RCC 7860 (cell line): ENCODE data around the gene CD8B.
"Not testable (repeated sequence)": the region's sequence is repeated elsewhere in the genome, so short reads cannot be mapped to it uniquely, and the experiment has no call there.

Experiments used
- DNase-seq: peaks from one replicate; pipeline ENCODE4 v3.0.0-alpha.2; 2015; ENCODE audit warnings: low spot score
- FAIRE-seq: peaks from 2 replicates; lab custom pipeline; 2012; peaks lifted over from hg19 to GRCh38; lab: Jason Lieb, UNC

The CD8B gene

DNA sequence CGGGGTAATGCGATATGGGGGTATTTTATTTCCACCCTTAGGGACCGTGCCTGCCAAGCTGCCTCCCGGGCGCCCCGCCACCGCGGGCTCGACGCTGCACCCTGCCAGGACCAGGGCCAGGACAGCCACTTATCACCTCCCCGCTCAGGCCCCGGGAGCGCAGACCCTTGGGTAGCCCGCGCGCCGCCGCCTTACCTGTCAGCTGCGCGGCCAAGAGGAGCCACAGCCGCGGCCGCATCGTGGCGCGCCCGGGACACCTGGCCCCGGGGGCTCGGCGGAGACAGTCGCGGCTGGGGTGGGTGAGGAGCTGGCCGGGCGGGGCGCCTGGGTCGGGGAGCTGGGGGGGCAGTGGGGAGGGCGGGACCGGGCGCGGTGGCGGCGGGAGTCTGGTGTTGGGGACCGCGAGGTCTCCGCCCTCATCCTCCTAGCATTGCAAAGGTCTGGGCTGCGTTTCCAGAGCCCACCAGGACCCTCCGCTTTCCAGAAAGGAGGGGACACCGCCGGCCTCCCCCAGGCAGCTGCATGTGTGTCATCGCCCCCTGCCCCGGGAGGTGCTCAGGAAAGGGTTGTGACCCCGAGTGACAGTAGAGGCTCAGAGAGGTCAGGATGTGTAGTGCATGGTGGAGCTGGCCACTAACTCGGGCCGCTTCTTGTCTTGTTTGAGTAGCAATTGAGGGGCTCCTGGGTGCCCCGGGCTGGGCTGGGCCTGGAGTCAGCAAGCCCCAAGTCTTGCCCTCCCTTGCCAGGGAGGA, at the start of gene CD8B:
TSS of gene CD8B (minus strand) at position 259 of the 752 bp plus-strand sequence. CDS start at position 238, 21 bp downstream.
- FAIRE-seq, DNase-seq: not testable (repeated sequence)

DNA sequence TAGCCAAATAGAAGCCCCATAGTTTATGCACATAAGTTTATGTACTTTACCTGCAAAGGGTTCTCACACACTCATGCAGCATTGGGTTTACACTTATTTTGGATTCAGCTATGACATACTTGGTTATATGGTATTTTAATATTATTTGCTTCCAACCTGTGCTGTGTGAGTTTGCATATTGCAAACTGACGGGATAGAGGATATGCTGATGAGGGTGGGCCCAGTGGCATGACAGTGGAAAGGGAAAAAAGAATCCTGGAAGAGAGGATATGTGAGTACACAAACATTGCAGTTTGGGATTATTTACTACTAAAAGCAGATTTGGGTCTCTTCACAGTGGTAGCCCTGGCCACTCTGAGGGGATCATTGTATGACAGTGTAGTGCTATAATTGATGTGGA, 44.2 kb upstream of the CD8B start:
- not testable (repeated sequence) for DNase-seq, FAIRE-seq

DNA sequence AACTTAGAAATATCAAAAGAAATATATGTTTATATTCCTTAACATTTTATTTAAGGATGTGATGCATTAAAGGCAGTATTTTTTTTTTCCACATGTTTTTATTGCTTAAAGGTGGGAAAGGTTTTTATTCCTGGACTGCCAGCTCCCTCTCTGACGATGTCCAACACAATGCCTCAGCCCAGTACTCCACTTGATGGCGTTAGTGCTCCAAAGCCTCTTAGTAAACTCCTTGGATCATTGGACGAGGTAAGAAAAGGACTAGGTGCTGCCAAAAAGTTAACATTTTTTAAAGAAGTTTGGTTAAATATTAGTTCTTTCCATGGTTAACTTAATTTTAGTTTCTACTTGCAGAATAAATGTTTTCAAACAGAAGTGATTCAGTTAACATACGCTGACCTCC, 39.0 kb upstream of the CD8B start:
- FAIRE-seq: peak; percentile 20
- DNase-seq: not testable (repeated sequence)

DNA sequence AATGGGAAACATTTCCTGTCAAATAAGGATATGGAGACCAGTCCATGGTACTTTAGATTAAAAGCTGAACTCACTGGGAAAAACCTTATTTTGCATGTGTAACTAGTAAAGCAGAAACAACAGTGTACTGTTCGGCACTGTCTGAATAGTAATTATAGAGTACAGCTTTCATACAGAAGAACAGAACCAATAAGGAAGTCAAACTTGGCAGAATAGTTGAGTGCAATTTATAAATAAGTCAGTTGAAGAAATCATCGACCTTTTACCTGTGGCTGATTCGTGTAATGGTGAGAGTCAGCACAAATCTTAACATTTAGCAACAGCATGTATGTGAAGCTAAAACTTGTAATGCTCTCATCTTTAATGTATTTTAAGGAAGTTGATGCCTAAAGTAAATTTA, 24.3 kb upstream of the CD8B start:
- not testable (repeated sequence) for DNase-seq, FAIRE-seq

DNA sequence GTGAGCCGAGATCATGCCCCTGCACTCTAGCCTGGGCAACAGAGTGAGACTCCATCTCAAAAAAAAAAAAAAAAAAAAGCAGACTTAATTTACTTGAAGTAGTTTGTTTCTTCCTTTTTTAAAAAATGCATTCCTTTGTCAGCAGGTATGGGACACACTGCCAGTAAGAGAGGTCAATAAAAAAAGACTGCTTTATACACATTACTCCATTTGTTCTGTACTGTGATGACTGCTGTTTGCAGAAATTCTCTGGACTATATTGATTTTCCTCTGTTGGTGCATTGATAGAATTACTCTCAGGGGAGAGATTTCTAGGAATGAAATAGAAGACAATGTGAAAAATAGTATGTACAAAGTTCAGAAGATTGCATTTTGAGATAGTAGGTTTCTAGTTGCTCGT, 21.2 kb upstream of the CD8B start:
- FAIRE-seq, DNase-seq: not testable (repeated sequence)

DNA sequence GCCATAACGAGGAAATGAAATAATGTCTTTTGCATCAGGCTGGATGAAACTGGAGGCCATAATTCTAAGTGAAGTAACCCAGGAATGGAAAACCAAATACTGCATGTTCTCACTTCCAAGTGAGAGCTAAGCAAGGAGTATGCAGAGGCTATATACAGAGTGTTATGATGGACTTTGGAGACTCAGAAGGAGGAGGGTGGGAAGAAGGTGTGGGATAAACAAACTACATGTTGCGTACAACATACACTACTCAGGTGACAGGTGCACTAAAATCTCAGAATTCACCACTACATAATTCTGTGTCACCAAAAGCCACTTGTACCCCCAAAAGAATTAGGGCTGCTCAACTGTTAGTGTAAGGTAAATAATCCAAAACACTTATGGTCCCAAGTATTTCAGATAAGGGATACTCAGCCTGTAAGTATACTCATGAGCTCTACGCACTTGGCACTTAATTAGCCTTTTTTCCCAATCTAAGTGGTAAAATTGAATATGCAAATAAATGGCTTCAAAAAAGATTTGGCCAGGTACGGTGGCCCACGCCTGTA, 20.5 kb upstream of the CD8B start:
- DNase-seq, FAIRE-seq: not testable (repeated sequence)

DNA sequence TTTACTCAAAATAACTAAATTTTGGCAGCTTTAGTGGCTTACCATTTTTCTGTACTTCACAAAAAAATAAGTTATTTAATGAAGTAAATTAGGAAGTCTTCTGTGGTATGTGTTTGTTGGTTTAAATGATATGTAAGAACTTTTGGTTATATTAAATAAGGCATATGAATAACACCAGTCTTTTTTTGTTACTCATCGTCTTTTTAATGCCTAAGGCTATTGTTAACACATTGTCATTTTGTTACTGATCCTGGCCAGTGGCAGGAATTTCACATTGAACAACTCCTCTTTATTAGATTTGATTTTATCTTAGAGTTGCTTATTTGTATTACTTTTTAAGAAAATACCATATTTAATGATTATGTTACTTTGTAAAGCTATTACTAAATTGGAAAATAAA, 17.3 kb upstream of the CD8B start:
- DNase-seq, FAIRE-seq: not testable (repeated sequence)

DNA sequence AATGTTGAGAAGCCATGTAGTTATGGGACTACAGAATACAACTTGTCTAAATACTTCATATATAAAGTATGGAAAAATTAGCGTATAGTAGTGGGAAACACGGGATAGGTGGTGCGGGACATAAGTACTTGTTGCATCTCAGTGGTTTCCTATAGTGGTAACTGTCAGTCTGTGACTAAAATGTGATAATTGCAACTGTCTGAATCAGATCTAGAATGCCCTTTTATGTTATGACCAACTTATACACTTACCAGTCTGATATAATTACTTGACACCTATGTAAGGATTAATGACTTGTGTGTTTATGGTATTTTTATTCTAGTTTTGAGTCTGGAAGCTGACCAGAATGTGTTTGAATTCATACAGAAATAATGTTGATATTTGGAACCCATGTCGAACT, 9.3 kb upstream of the CD8B start:
- not testable (repeated sequence) for FAIRE-seq, DNase-seq

DNA sequence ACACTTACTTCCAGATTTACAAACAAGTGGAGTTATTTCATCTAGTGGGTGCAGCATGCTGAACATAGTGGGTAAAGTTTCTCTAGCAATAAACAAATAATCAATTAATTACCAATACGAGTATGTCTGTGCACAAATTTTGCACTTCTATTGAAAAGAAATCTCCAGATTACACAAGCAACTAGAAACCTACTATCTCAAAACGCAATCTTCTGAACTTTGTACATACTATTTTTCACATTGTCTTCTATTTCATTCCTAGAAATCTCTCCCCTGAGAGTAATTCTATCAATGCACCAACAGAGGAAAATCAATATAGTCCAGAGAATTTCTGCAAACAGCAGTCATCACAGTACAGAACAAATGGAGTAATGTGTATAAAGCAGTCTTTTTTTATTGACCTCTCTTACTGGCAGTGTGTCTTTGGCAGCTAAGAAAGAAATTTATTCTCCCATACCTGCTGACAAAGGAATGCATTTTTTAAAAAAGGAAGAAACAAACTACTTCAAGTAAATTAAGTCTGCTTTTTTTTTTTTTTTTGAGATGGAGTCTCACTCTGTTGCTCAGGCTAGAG, 7.3 kb upstream of the CD8B start:
- DNase-seq, FAIRE-seq: not testable (repeated sequence)

DNA sequence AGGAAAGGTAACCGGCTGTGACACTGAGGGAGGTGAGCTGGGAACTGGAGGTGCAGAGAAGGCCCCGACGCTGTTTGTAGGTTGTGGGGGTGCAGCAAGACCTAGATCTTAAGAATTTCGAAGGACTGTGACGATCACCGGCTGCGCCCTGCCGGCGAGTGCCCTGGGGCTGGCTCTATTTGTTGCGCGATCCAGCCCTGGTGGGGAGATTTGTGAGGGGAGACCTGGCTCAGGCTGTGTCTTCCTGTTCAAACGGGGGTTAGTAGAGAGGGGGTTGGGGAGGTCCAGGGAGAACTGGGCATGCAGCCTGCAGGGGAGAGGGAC, 656 bp upstream of the CD8B start:
- not testable (repeated sequence) for FAIRE-seq, DNase-seq

DNA sequence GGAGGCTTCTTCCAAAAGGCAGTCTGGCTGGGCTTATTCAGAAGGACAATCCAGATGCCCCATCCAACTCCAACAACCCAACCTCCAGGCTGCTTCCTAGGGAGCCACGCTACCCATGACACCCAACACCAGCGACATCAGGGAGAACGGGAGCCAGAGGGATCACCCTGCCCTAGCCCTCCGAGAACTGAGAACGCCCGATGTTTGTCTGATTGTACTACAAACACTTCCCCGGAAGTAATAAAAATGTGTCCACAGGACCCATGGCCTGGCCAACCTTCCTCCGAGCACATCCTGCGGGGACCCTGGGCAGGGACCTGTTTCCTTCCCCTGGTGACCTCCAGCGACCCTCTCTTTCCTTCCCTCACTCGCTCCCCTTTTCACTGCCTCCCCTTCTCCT, 511 bp downstream of the CD8B start:
- DNase-seq, FAIRE-seq: not testable (repeated sequence)

DNA sequence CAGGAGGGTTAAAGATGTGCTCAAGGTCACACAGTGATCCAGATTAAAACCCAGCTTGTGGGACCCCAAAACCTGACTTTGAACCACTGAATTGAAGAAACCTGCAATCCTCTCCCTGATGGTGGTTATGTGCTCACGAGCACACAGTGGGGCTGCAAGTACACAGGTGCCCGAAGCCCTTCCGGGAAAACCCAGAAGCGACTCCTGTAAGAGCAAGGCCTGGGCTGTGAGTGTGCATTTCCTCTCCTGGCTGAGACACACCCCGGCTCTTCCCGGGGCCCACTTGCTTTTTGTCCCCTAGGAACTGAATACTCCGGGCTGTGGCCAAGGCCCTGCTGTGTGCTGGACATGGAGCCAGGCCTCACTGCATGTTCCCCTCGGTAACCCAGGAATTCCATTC, 1.1 kb downstream of the CD8B start:
- FAIRE-seq, DNase-seq: not testable (repeated sequence)

DNA sequence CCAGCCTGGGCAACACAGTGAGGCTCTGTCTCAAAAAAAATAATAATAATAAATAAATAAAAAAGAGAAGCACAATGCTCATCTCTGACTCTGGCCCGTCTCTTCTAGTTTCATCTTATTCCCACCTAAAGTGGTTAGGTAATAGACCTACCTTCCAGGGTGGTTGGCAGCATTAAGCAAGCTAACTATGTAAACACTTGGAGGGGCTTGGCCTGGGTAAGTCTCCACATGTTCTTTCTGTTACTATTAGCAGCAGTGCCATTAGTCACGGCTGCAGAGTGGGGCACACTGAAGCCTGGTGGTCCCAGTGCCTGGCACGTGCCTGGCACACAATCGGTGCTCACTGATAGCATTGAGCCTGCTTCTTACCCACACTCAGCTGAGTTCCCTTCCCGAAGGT, 4.0 kb downstream of the CD8B start:
- FAIRE-seq, DNase-seq: not testable (repeated sequence)

DNA sequence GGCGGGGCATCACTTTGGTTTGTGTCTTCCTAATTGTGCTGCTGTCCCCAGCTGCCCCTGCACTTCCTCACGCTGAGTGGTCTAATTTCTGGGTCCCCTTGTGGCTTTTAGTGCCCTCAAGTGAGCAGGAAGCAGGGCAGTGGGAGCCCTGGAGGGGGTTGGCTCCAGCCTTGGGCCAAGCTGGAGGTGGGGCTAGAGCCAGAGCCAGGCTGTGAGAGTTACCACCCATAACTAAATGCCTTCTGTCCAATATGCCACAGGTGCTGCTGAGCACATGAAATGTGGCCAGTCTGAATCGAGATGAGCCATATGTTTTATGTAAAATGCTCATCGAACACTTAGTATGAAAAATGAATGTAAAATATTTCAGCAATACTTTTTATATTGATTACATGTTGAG, 5.2 kb downstream of the CD8B start:
- DNase-seq, FAIRE-seq: not testable (repeated sequence)

DNA sequence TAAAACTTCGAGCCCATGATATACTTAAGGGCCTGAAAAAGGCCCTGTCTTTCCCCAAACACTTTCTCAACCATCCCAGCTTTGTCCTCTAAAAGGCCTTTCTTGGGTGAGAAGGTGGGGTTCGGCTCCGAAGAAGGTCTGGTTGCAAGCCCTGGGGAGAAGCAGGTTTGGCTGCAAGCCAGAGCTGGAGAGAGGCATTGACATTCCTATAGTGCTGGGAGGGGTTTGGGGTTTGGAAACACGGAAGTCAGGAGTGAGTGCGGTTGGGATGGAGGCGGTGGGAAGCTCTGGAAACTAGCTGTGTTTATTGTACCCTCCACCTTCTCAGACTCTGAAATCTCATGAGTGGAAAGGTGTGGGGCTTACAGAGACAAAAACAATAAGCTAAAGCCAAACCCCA, 5.7 kb downstream of the CD8B start:
- not testable (repeated sequence) for FAIRE-seq, DNase-seq

DNA sequence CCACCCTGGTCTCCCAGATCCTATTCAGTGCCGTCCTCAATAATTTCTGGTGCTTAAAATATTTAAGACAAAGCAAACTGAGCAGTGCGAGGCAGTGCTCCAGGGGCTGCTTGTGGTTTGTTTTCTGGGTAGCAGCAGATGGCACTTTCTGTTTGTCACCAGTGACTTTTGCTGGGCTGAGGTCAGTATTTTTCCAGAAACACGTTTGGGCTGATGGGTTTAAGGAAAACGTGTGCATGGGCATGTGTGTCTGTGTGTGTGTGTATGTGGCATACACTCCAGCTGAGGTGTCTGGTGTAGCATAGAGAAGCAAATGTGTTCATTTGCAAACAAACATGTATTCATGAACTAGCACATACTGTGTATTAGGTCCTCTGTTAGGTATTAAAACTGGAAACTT, 10.1 kb downstream of the CD8B start:
- not testable (repeated sequence) for DNase-seq, FAIRE-seq

DNA sequence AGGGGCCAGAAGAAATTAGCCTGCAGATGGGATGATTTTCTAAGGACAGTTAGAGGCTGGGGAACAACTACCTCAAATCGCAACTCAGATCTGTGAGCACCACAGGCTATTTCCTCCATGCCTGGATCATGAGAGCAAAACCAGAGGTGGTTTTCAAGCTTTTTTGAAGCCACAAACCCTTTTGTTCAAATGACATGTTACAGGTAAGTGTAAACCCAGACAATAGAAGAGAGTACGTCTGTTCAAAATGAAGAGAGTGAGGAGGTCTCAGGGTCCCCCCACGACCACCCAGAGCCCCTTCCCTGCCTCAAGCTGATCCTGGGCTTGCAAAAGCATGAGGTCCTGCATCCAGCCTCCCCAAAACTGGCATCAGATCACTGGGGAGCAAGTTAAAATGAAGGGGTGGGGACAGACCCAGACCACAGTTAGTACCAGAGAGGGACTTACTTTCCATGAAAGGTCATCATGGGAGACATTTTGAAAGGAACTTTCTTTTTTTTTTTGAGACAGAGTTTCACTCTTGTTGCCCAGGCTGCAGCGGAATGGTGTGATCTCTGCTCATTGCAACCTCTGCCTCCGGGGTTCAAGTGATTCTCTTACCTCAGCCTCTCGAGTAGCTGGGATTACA, 19.0 kb downstream of the CD8B start:
- DNase-seq, FAIRE-seq: not testable (repeated sequence)

DNA sequence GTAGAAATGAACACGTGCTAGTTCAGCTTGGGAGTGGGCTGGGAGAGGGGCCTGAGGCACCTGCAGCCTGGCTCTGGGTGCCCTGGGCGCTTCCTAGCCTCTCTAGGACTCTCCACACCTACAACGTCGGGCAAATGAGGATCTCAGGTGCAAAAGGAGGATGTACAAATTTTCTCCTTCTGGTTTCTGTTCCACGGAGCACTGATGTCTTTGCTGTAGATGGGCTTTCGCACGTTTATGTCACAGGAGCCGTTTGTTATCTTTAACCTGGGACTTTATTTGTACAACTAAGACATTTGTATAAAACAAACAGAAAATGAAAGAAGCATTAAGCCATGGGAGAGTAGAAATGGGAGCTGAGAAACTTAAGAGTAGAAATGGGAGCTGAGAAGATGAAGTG, 20.4 kb downstream of the CD8B start:
- not testable (repeated sequence) for DNase-seq, FAIRE-seq

DNA sequence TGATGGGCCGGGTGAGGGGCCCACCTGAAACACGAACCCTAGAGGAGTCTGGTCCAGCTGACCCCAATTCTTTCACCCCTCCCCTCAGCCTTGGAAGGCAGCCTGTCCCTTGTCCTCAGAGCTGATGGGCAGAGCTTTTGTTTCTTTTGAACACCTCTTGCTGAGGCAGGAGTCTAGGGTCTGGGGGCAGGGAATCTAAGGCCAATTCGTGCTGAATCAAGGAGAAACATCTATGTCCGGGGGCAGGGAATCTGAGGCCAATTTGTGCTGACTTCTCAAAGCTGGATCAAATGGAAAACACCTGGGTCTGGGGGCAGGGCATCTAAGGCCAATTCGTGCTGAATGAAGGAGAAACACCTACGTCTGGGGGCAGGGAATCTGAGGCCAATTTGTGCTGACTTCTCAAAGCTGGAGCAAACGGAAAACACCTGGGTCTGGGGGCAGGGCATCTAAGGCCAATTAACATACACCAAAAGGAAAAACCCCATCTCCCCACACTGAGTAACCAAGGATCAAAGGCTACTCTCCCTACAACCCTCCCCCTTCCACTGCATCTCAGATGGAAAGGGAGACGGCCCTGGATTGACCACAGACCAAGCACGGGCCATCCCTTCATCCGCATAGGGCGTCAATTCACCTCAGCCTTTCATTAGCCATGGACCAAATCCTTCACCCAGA, 21.7 kb downstream of the CD8B start:
- FAIRE-seq, DNase-seq: not testable (repeated sequence)

DNA sequence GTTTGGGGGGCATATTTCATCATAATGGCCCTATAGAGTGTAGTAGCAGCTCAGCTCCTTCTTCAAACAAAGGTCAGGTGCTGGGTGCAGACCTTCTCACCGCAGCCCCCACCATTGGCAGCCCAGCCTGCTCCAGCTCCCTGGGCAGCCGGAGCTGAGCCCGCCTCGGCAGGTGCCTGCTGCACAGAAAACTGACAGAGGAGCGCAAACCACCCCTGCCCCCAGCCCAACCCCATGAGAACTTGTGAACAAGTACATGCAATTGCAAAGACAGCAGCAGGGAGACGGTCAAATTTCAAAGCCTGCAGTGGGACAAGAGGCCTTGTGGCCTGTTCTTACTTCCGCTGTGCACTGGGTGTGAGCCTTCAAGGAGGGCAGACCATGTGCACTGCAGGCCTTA, 22.2 kb downstream of the CD8B start:
- not testable (repeated sequence) for FAIRE-seq, DNase-seq

DNA sequence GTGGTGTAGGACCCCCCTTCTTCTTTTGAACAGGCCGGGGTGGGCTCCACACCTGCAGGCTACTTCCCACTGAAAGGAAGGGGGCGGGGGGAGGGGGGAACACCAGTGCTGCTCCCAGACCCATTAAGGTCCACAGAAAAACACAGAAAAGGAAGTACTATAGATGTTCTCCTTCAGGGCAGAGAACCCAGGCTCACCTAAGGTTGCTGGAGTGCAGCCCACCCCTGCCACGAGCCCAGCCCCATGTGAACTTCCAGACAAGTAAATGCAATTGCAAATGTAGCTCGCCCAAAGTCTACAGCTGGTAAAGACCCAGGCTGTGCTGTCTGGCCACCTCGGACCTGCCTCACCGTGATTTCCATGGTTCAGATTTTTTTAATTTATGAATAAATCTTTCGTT, 24.0 kb downstream of the CD8B start:
- DNase-seq, FAIRE-seq: not testable (repeated sequence)
